Measurements from ENCODE around the gene MCF2L.
"Not testable (repeated sequence)": the region's sequence is repeated elsewhere in the genome, so short reads cannot be mapped to it uniquely, and the experiment has no call there.

The MCF2L gene

GRCh38 chr13:113096745-113097305 is 127.8 kb downstream of the MCF2L start:
- Mint-ChIP-seq H3K36me3 (ENCODE audit: low read depth) (no peaks in the 10 kb centered on the region), H3K27me3 (no peaks in the 10 kb centered on the region), H3K9me3 (no peaks in the 10 kb centered on the region), H3K27ac (no peak overlapping the region), H3K4me1 (ENCODE audit: low read depth) (no peaks in the 10 kb centered on the region), H3K4me3 (no peak overlapping the region)

- Mint-ChIP-seq H3K27ac (no peak overlapping the region), H3K4me1 (ENCODE audit: low read depth) (no peaks in the 10 kb centered on the region), H3K9me3 (no peaks in the 10 kb centered on the region), H3K36me3 (ENCODE audit: low read depth) (no peaks in the 10 kb centered on the region), H3K27me3 (no peaks in the 10 kb centered on the region), H3K4me3 (no peak overlapping the region)
These were observed 128.6 kb downstream of the MCF2L start for GRCh38 chr13:113097651-113098050.

GRCh38 chr13:113098162-113098732 is 129.2 kb downstream of the MCF2L start:
- Mint-ChIP-seq H3K27ac (no peak overlapping the region), H3K4me3 (no peak overlapping the region)

GRCh38 chr13:113099142-113099541 is 130.1 kb downstream of the MCF2L start:
- no peaks in the 10 kb centered on the region for H3K27me3 Mint-ChIP-seq
- no peak overlapping the region for H3K4me3 Mint-ChIP-seq
- H3K36me3 Mint-ChIP-seq (ENCODE audit: low read depth): no peaks in the 10 kb centered on the region
- no peaks in the 10 kb centered on the region for H3K4me1 Mint-ChIP-seq (ENCODE audit: low read depth)
- no peaks in the 10 kb centered on the region for H3K9me3 Mint-ChIP-seq
- H3K27ac Mint-ChIP-seq: no peak overlapping the region

More at GRCh38 chr13:113098162-113098732, 129.2 kb downstream of the MCF2L start:
- Mint-ChIP-seq H3K9me3 (no peaks in the 10 kb centered on the region), H3K27me3 (no peaks in the 10 kb centered on the region), H3K36me3 (ENCODE audit: low read depth) (no peaks in the 10 kb centered on the region), H3K4me1 (ENCODE audit: low read depth) (no peaks in the 10 kb centered on the region)

- H3K27me3 Mint-ChIP-seq; H3K4me3 Mint-ChIP-seq; H3K36me3 Mint-ChIP-seq (ENCODE audit: low read depth); H3K27ac Mint-ChIP-seq; H3K4me1 Mint-ChIP-seq (ENCODE audit: low read depth); H3K9me3 Mint-ChIP-seq: not testable (repeated sequence)
These were observed 133.3 kb downstream of the MCF2L start for GRCh38 chr13:113102302-113102701.

GRCh38 chr13:113102727-113103126 is 133.7 kb downstream of the MCF2L start:
- no peak overlapping the region for H3K4me3 Mint-ChIP-seq
- H3K36me3 Mint-ChIP-seq (ENCODE audit: low read depth): no peaks in the 10 kb centered on the region
- no peaks in the 10 kb centered on the region for H3K27me3 Mint-ChIP-seq
- no peaks in the 10 kb centered on the region for H3K9me3 Mint-ChIP-seq
- no peak overlapping the region for H3K27ac Mint-ChIP-seq
- H3K4me1 Mint-ChIP-seq (ENCODE audit: low read depth): peaks cover 4% of the 10 kb centered on the region

- no peaks in the 10 kb centered on the region for H3K9me3 Mint-ChIP-seq
- H3K4me3 Mint-ChIP-seq: no peak overlapping the region
- H3K4me1 Mint-ChIP-seq (ENCODE audit: low read depth): peaks cover 4% of the 10 kb centered on the region
- H3K27me3 Mint-ChIP-seq: no peaks in the 10 kb centered on the region
- no peak overlapping the region for H3K27ac Mint-ChIP-seq
- no peaks in the 10 kb centered on the region for H3K36me3 Mint-ChIP-seq (ENCODE audit: low read depth)
These were observed 134.6 kb downstream of the MCF2L start for GRCh38 chr13:113103646-113104045.

GRCh38 chr13:113105032-113105920 is 136.3 kb downstream of the MCF2L start, which contains the start of gene F7:
TSS of gene F7 (plus strand) at chr13:113105791. CDS start at chr13:113105842, 51 bp downstream.
- H3K27me3 Mint-ChIP-seq: peaks cover 4% of the 10 kb centered on the region
- H3K9me3 Mint-ChIP-seq: no peaks in the 10 kb centered on the region
- H3K4me1 Mint-ChIP-seq (ENCODE audit: low read depth): peaks cover 8% of the 10 kb centered on the region
- no peak within 1 kb of the TSS for H3K27ac Mint-ChIP-seq
- no peak within 1 kb of the TSS for H3K4me3 Mint-ChIP-seq
- H3K36me3 Mint-ChIP-seq (ENCODE audit: low read depth): no peaks in the 10 kb centered on the region

GRCh38 chr13:113105921-113106452 is 137.0 kb downstream of the MCF2L start:
- H3K4me3 Mint-ChIP-seq: no peak overlapping the region
- H3K27me3 Mint-ChIP-seq: peaks cover 4% of the 10 kb centered on the region
- H3K4me1 Mint-ChIP-seq (ENCODE audit: low read depth): peaks cover 9% of the 10 kb centered on the region
- no peaks in the 10 kb centered on the region for H3K36me3 Mint-ChIP-seq (ENCODE audit: low read depth)
- H3K27ac Mint-ChIP-seq: no peak overlapping the region
- H3K9me3 Mint-ChIP-seq: no peaks in the 10 kb centered on the region

- Mint-ChIP-seq H3K36me3 (ENCODE audit: low read depth) (no peaks in the 10 kb centered on the region), H3K4me1 (ENCODE audit: low read depth) (peaks cover 10% of the 10 kb centered on the region), H3K27ac (peak overlapping the region; percentile 74), H3K27me3 (peaks cover 4% of the 10 kb centered on the region), H3K4me3 (peak overlapping the region; percentile 47), H3K9me3 (no peaks in the 10 kb centered on the region)
These were observed 137.8 kb downstream of the MCF2L start for GRCh38 chr13:113106711-113107351.

- H3K36me3 Mint-ChIP-seq (ENCODE audit: low read depth); H3K9me3 Mint-ChIP-seq; H3K4me3 Mint-ChIP-seq: not testable (repeated sequence)
These were observed 139.5 kb downstream of the MCF2L start for GRCh38 chr13:113108521-113108920.

GRCh38 chr13:113109151-113110047 is 140.4 kb downstream of the MCF2L start:
- Mint-ChIP-seq H3K4me3 (peak overlapping the region; percentile 69), H3K4me1 (ENCODE audit: low read depth) (peaks cover 10% of the 10 kb centered on the region), H3K36me3 (ENCODE audit: low read depth) (no peaks in the 10 kb centered on the region), H3K9me3 (no peaks in the 10 kb centered on the region), H3K27ac (peak overlapping the region; percentile 79), H3K27me3 (peaks cover 7% of the 10 kb centered on the region)

More at GRCh38 chr13:113108521-113108920, 139.5 kb downstream of the MCF2L start:
- H3K27ac Mint-ChIP-seq: peak overlapping the region; percentile 40
- not testable (repeated sequence) for H3K27me3 Mint-ChIP-seq
- peaks cover 10% of the 10 kb centered on the region for H3K4me1 Mint-ChIP-seq (ENCODE audit: low read depth)

- H3K4me1 Mint-ChIP-seq (ENCODE audit: low read depth): peaks cover 10% of the 10 kb centered on the region
- no peak overlapping the region for H3K4me3 Mint-ChIP-seq
- H3K27ac Mint-ChIP-seq: no peak overlapping the region
- no peaks in the 10 kb centered on the region for H3K36me3 Mint-ChIP-seq (ENCODE audit: low read depth)
- no peaks in the 10 kb centered on the region for H3K9me3 Mint-ChIP-seq
- H3K27me3 Mint-ChIP-seq: peaks cover 7% of the 10 kb centered on the region
These were observed 141.2 kb downstream of the MCF2L start for GRCh38 chr13:113110048-113110851.

Measured in stimulated activated naive CD8-positive, alpha-beta T cell treated with anti-CD3 and anti-CD28 coated beads, Interleukin-15, Interleukin-2, amounts not matched to agents 100 ng/mL and 50 ng/mL, for 24 hours (primary cell).